Fibroblast of villous mesenchyme (primary cell): ENCODE results near the gene HCN4. TPM values are rescaled to one million over a fixed set of nuclear protein-coding genes. Genes with fewer than 3 reads are reported as not detected.

Experiments used
- DNase-seq: peaks from one replicate; pipeline ENCODE4 v3.0.0-alpha.2; 2010; ENCODE audit warnings: low read depth
- H3K4me3 ChIP-seq: 2 replicates; pipeline ENCODE4 v1.5.1; 2011; ENCODE audit warnings: low read depth, mild to moderate bottlenecking, low read length
- total RNA-seq: library from RNA; depleted of rRNA; stranded (reverse); fragments of >200 nt; gene quantifications from 2 replicates; pipeline ENCODE4 v1.2.3, GENCODE V29; 2012
- TF ChIP-seq, protein P1 (sequence below): IDR thresholded peaks from 2 replicates; pipeline ENCODE4 v1.5.1; 2012; ENCODE audit warnings: low read depth, mild to moderate bottlenecking, low read length; ENCODE audit not compliant: insufficient read depth

HCN4 gene
- total RNA-seq, 1 donor = not detected

DNA sequence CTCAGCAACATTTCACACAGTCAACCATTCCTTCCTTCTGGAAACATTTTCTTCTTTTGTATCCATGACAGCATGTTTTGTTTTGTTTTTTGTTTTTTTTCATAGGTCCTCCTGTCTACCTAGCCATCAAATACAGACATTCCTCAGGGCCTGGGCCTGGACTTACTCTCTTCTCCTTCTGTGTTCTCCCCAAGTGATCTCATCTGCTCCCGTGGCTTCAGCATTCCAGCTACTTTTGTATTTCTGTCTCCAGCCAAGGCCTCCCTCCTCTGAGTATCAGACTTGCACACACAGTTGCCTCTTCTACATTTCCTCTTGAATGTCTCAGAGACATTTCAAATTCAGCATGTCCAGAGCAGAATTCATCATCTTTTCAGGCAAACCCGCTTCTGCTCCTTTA, 82.4 kb downstream of the HCN4 start:
- TF ChIP-seq, protein P1, sequence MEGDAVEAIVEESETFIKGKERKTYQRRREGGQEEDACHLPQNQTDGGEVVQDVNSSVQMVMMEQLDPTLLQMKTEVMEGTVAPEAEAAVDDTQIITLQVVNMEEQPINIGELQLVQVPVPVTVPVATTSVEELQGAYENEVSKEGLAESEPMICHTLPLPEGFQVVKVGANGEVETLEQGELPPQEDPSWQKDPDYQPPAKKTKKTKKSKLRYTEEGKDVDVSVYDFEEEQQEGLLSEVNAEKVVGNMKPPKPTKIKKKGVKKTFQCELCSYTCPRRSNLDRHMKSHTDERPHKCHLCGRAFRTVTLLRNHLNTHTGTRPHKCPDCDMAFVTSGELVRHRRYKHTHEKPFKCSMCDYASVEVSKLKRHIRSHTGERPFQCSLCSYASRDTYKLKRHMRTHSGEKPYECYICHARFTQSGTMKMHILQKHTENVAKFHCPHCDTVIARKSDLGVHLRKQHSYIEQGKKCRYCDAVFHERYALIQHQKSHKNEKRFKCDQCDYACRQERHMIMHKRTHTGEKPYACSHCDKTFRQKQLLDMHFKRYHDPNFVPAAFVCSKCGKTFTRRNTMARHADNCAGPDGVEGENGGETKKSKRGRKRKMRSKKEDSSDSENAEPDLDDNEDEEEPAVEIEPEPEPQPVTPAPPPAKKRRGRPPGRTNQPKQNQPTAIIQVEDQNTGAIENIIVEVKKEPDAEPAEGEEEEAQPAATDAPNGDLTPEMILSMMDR = no peak
- no peak overlapping the region for H3K4me3 ChIP-seq
- DNase-seq = peak; percentile 8

DNA sequence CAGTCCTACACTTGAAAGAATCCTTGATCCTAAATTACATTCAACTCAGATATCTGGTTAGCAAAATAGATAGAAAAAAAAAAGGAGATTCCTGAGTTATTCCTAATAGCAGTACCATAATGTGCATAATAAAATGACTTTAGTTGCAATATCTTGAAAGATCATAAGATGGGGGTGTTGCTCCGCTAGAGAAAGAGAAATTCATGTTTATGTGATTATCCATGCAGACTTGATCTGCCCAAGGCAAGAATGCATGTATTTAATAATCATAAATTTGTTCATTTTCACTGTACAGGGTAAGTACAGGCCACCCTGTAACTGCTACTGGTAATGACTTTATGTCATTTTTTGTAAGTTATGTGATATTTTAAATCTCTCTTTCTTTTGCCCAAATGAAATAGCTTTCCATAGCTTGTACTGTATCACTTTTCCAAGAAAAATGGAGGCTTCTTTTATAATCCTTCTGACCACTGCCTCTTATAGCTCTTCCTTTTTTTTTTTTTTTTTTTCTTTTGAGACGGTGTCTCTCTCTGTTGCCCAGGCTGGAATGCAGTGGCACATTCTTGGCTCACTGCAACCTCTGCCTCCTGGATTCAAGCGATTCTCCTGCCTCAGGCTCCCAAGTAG, 84.6 kb downstream of the HCN4 start:
- peak; percentile 26 for DNase-seq
- H3K4me3 ChIP-seq = no peak overlapping the region
- TF ChIP-seq, protein P1 = no peak

DNA sequence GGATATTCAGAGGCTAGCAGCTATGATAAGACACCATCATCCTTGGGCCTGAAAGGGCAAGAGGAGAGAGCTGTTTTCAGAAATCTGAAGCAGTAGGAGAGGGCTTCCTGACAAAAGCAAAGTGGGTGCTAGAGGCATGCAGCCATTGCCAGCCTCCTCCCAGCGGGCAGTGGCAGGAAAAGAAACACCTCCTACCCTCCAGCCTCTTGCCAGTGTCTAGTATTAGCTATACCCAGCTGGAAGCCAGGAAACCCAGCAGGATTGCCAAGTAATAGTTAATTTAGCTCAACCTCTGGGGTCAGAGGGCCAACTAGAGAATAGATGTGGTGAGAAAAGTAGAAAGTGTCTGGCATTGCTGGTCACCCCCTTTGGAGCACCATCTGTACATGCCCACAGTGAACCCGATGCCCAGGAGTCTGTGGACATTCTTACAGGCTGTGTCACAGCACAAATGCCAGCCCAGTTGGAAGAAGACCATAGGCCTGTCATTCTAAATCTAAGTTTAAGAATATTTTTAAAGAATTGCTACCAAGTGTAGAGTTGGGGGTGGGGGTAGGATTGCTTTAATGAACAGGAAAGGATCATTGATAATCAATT, 85.3 kb downstream of the HCN4 start:
- TF ChIP-seq, protein P1 = no peak
- no peak for DNase-seq
- H3K4me3 ChIP-seq = no peak overlapping the region

DNA sequence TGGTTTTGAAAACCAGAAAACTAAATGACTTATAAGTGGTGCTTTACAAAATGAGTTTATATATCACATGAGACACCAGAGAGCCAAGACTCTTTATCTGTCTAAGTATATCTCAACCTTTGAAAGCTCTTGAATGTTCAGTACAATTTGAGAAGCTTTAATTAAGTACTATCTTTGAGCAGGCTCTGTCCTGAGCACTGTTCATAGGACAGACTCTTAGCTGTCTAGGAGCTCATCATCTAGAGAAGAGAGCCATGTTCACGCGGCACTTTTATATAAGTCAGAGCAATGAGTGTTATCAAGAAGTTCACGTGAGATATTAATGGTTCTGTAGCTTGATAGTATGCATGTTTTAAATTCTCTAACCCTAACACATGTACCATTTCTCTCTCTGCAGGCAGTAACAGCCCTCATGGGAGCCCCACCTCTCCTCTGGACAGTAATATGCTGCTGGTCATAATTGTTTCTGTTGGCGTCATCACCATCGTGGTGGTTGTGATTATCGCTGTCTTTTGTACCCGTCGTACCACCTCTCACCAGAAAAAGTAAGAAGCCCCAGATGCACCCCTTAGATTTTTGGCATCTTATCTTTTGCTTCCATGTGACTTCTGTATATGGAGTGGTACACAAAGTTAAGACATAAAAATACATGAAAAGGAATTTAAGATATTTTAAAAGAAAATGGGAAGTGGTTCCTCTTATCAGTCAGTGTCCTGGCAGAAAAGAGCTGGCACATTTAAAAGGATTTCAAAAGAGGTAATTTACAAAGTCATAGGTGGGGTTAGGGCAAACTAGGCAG, 86.0 kb downstream of the HCN4 start:
- no peak for DNase-seq
- TF ChIP-seq, protein P1 = no peak
- H3K4me3 ChIP-seq = no peak overlapping the region

DNA sequence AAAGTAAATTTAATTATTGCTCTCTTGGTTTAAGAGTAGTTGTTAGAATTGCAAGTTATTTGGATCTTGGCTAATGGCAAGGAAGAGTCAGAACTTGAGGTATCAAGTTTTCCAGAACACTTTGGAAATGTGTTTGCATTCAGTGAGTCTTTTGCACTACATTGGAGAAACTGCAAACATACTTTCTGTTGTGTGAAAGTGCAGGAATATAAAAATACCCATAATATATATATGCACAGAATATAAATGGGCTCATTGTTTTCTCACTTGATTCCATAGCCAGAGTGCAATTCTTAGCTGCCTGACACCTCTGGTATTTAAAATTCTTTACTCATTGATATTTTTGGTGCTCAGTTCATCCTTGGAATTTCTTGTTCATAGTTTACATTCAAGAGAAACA, 92.9 kb downstream of the HCN4 start:
- TF ChIP-seq, protein P1 = no peak
- peak; percentile 6 for DNase-seq
- H3K4me3 ChIP-seq = no peak overlapping the region

DNA sequence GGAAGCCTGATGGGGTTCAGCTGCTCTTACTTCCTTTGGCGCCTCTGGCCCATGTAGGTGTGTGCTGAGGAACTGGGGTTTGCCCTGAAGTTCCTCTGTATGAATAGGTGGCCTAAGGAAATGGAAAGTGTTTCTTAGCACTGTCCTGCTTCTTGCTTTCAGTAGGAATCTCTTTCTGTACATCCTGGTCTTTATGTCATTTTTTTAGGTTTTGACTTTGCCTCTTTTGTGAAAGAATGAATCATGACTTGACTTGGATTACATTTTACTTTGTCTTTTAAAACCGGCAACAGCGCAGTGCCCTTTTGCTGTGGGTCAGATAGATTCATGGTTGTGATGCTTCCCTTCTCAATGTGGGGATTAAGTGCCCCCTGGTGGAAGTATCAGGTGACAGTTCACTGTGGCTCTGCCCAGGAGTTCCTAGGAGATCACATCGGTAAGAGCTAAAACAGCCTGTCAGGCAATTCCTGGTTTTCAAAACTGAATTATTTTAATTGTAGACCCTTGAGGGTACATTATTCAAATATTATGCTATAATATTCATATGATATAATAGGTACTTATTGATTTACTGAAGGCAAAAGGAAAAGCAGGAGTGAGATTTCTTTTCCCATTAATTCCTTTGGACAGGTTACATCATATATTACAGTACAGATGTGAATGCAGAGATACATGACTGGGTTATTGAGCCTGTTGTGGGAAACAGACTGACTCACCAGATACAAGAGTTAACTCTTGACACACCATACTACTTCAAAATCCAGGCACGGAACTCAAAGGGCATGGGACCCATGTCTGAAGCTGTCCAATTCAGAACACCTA, 95.4 kb downstream of the HCN4 start:
- peak; percentile 69 for DNase-seq
- TF ChIP-seq, protein P1 = peak; percentile 82
- H3K4me3 ChIP-seq = no peak overlapping the region
